A549 (cell line): Measurements from ENCODE around the gene RNF121. TPM values are rescaled to one million over a fixed set of nuclear protein-coding genes. Genes with fewer than 3 reads are reported as not detected.

ENCODE experiments used
- CBX2 ChIP-seq: fragments of 200-600 bp; sonication (generic); IDR thresholded peaks from 2 replicates; pipeline ENCODE4 v1.6.1; 2016; ENCODE audit warnings: low read depth, mild to moderate bottlenecking, borderline replicate concordance
- CBX8 ChIP-seq: fragments of 200-600 bp; sonication (generic); IDR thresholded peaks from 2 replicates; pipeline ENCODE4 v1.6.1; 2016
- CHD2 ChIP-seq: fragments of 150-350 bp; IDR thresholded peaks from 2 replicates; pipeline ENCODE4 v1.6.1; 2014; ENCODE audit warnings: low read length; ENCODE audit not compliant: partially characterized antibody
- CTCF ChIP-seq: fragments of >200 bp; sonication (Bioruptor Twin); formaldehyde crosslinking; IDR thresholded peaks from 3 replicates; pipeline ENCODE4 v1.5.1; 2016
- EHMT2 ChIP-seq: fragments of 200-600 bp; sonication (generic); IDR thresholded peaks from 2 replicates; pipeline ENCODE4 v1.6.1; 2016; ENCODE audit warnings: antibody characterized with exemption, low read depth, mild to moderate bottlenecking, moderate library complexity
- EP300 ChIP-seq, 2 experiments: fragments of >200 bp; sonication (Bioruptor Twin); formaldehyde crosslinking; IDR thresholded peaks; 2 replicates in 1 of 2; 3 replicates in 1 of 2; pipeline ENCODE4 v1.6.1; 2016 to 2017
- FOSB ChIP-seq: fragments of 250-450 bp; sonication (Bioruptor Pico); IDR thresholded peaks from 2 replicates; pipeline ENCODE4 v1.5.0; 2020; ENCODE audit warnings: mild to moderate bottlenecking, moderate library complexity
- FOXS1 ChIP-seq: fragments of 250-450 bp; sonication (Bioruptor Pico); IDR thresholded peaks from 2 replicates; pipeline ENCODE4 v1.5.0; 2020; ENCODE audit warnings: mild to moderate bottlenecking, moderate library complexity
- GATA3 ChIP-seq: IDR thresholded peaks from 2 replicates; pipeline ENCODE4 v1.6.1; 2012; ENCODE audit warnings: borderline replicate concordance
- HDAC2 ChIP-seq: fragments of 200-600 bp; sonication (generic); IDR thresholded peaks from 2 replicates; pipeline ENCODE4 v1.6.1; 2016
- HEYL ChIP-seq: fragments of 250-450 bp; sonication (Bioruptor Pico); IDR thresholded peaks from 2 replicates; pipeline ENCODE4 v1.8.0; 2021; ENCODE audit warnings: mild to moderate bottlenecking, moderate library complexity
- HOXA7 ChIP-seq: fragments of 250-450 bp; sonication (Bioruptor Pico); IDR thresholded peaks from 2 replicates; pipeline ENCODE4 v1.5.0; 2020; ENCODE audit warnings: mild to moderate bottlenecking, moderate library complexity
- HOXB13 ChIP-seq: fragments of 250-450 bp; sonication (Bioruptor Pico); IDR thresholded peaks from 2 replicates; pipeline ENCODE4 v1.5.0; 2020; ENCODE audit warnings: low read depth, mild to moderate bottlenecking, moderate library complexity
- HOXB5 ChIP-seq: fragments of 250-450 bp; sonication (Bioruptor Pico); IDR thresholded peaks from 2 replicates; pipeline ENCODE4 v1.5.0; 2020; ENCODE audit warnings: mild to moderate bottlenecking, moderate library complexity
- JUNB ChIP-seq: fragments of >200 bp; sonication (Bioruptor Twin); formaldehyde crosslinking; IDR thresholded peaks from 2 replicates; pipeline ENCODE4 v1.6.1; 2016
- KDM1A ChIP-seq: fragments of 200-600 bp; sonication (generic); IDR thresholded peaks from 2 replicates; pipeline ENCODE4 v1.6.1; 2016; ENCODE audit warnings: low read depth, mild to moderate bottlenecking
- KDM5A ChIP-seq: fragments of 200-600 bp; sonication (generic); IDR thresholded peaks from 2 replicates; pipeline ENCODE4 v1.6.1; 2016; ENCODE audit warnings: antibody characterized with exemption, mild to moderate bottlenecking
- MAFK ChIP-seq: fragments of 450-650 bp; IDR thresholded peaks from 2 replicates; pipeline ENCODE4 v1.6.1; 2014; ENCODE audit not compliant: partially characterized antibody
- MAX ChIP-seq: IDR thresholded peaks from 2 replicates; pipeline ENCODE4 v1.6.1; 2012
- NFE2L2 ChIP-seq: fragments of 150-350 bp; conservative IDR thresholded peaks from 2 replicates; pipeline ENCODE4 v1.6.1; 2014; ENCODE audit warnings: low read length
- NPAS2 ChIP-seq: fragments of 250-450 bp; sonication (Bioruptor Pico); IDR thresholded peaks from 2 replicates; pipeline ENCODE4 v1.8.0; 2022; ENCODE audit warnings: mild to moderate bottlenecking, moderate library complexity, borderline replicate concordance
- NR3C1 ChIP-seq: fragments of >200 bp; sonication (Bioruptor Twin); formaldehyde crosslinking; IDR thresholded peaks from 3 replicates; pipeline ENCODE4 v1.6.1; 2017
- PHF8 ChIP-seq: fragments of 200-600 bp; sonication (generic); IDR thresholded peaks from 2 replicates; pipeline ENCODE4 v1.6.1; 2016; ENCODE audit warnings: low read depth, mild to moderate bottlenecking, antibody characterized with exemption, moderate library complexity, borderline replicate concordance
- POLR2A ChIP-seq: IDR thresholded peaks from 2 replicates; pipeline ENCODE4 v1.6.1; 2012; ENCODE audit warnings: mild to moderate bottlenecking, low read length
- POLR2AphosphoS2 ChIP-seq: conservative IDR thresholded peaks from 2 replicates; pipeline ENCODE4 v1.6.1; 2012; ENCODE audit warnings: low read length, improper control_type of control experiment, inconsistent platforms
- RAD21 ChIP-seq, 2 experiments: fragments of >200 bp in 1 of 2; sonication (Bioruptor Twin) in 1 of 2; formaldehyde crosslinking in 1 of 2; IDR thresholded peaks in 1 of 2; conservative IDR thresholded peaks in 1 of 2; 2 replicates in 1 of 2; 3 replicates in 1 of 2; pipeline ENCODE4 v1.6.1; 2012 to 2018; ENCODE audit warnings: inconsistent platforms in 1 of 2
- RARB ChIP-seq: fragments of 250-450 bp; sonication (Bioruptor Pico); IDR thresholded peaks from 2 replicates; pipeline ENCODE4 v1.8.0; 2021; ENCODE audit warnings: mild to moderate bottlenecking, moderate library complexity
- REST ChIP-seq: fragments of 200-600 bp; sonication (generic); IDR thresholded peaks from 2 replicates; pipeline ENCODE4 v1.6.1; 2016; ENCODE audit warnings: antibody characterized with exemption, mild to moderate bottlenecking, moderate library complexity
- RFX5 ChIP-seq: fragments of 450-650 bp; IDR thresholded peaks from 2 replicates; pipeline ENCODE4 v1.7.1; 2014; ENCODE audit warnings: antibody characterized with exemption, mild to moderate bottlenecking, moderate library complexity
- RNF2 ChIP-seq: fragments of 200-600 bp; sonication (generic); IDR thresholded peaks from 2 replicates; pipeline ENCODE4 v1.6.1; 2016; ENCODE audit warnings: low read depth, mild to moderate bottlenecking, antibody characterized with exemption, moderate library complexity, borderline replicate concordance
- SMC3 ChIP-seq: fragments of >200 bp; sonication (Bioruptor Twin); formaldehyde crosslinking; IDR thresholded peaks from 3 replicates; pipeline ENCODE4 v1.6.1; 2018; ENCODE audit warnings: inconsistent platforms
- TFCP2L1 ChIP-seq: fragments of 250-450 bp; sonication (Bioruptor Pico); IDR thresholded peaks from 2 replicates; pipeline ENCODE4 v1.5.0; 2021; ENCODE audit warnings: mild to moderate bottlenecking
- ZFP36 ChIP-seq: fragments of 450-650 bp; IDR thresholded peaks from 2 replicates; pipeline ENCODE4 v1.6.1; 2014; ENCODE audit warnings: borderline replicate concordance; ENCODE audit not compliant: partially characterized antibody
- ZSCAN20 ChIP-seq: fragments of 250-450 bp; sonication (Bioruptor Pico); IDR thresholded peaks from 2 replicates; pipeline ENCODE4 v1.8.0; 2022; ENCODE audit warnings: mild to moderate bottlenecking, moderate library complexity
- polyA plus RNA-seq, 4 experiments: library from polyadenylated mRNA; depleted of rRNA in 3 of 4; stranded (reverse); fragments of >200 nt; fragmentation: RNase III in 1 of 4; extraction: RNeasy Plus Mini Kit Qiagen cat#74134 plus additional on column Dnase treatment in 1 of 4; gene quantifications; 2 replicates in 3 of 4; 3 replicates in 1 of 4; pipeline ENCODE4 v1.2.3, GENCODE V29; 2011 to 2017
- TF ChIP-seq, protein P1 (sequence below): IDR thresholded peaks from 2 replicates; pipeline ENCODE4 v1.6.1; 2012
- TF ChIP-seq, protein P2 (sequence below): fragments of >200 bp; sonication (Bioruptor Twin); formaldehyde crosslinking; IDR thresholded peaks from 3 replicates; pipeline ENCODE4 v1.6.1; 2016
- TF ChIP-seq, protein P3 (sequence below): fragments of 150-350 bp; IDR thresholded peaks from 2 replicates; pipeline ENCODE4 v1.6.1; 2014; ENCODE audit warnings: low read depth, mild to moderate bottlenecking, low read length

RNF121 gene
- polyA plus RNA-seq, 2 of the 4 experiments (the other 2 are of a cell fraction), result 79.0 to 102 TPM

DNA sequence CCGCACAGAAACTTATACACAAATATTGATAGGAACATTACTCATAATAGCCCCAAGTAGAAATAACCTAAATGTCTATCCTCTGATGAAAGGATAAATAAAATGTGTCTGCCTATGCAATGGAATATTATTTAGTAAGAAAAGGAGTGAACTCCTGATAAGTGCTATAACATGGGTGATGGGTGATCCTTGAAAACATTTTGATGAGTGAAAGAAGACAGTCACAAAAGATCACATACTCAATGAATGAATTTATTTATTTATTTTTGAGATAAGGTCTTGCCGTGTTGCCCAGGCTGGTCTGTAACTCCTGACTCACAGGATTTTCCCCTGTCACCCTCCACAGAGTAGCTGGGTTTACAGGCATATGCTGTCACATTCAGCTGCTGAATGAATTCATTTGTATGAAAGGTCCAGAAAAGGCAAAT, 17.3 kb downstream of the RNF121 start (continued):
- TF ChIP-seq GATA3 (peak; percentile 89; the same call in 1 of the 2 replicates), EHMT2 (no peak), EP300 (IDR thresholded peaks at IDR 0.05) (peak in 1 of 2 experiments; percentile 38; a peak in 1 of 5 replicates), RFX5 (no peak), SMC3 (no peak), CBX8 (no peak), TFCP2L1 (no peak), ZFP36 (no peak), CTCF (no peak), RAD21 (conservative IDR thresholded peaks at IDR 0.05 in 1 of 2, IDR thresholded peaks at IDR 0.05 in 1 of 2) (peak; percentile 8; a peak in 1 of 5 replicates), HEYL (CRISPR knock-in tag) (no peak), NFE2L2 (no peak), CHD2 (no peak), CBX2 (no peak), PHF8 (no peak), POLR2A (no peak), REST (no peak), HOXB5 (no peak), RARB (CRISPR knock-in tag) (no peak), KDM1A (no peak), NPAS2 (no peak), FOSB (CRISPR knock-in tag) (no peak), JUNB (peak; percentile 74; the same call in 1 of the 2 replicates), MAFK (peak; percentile 7), ZSCAN20 (CRISPR knock-in tag) (no peak), HOXA7 (CRISPR knock-in tag) (no peak), HDAC2 (no peak), HOXB13 (CRISPR knock-in tag) (no peak), MAX (peak; percentile 53), NR3C1 (no peak), KDM5A (no peak), RNF2 (no peak), POLR2AphosphoS2 (no peak), FOXS1 (CRISPR knock-in tag) (no peak)
- TF ChIP-seq, protein P1, sequence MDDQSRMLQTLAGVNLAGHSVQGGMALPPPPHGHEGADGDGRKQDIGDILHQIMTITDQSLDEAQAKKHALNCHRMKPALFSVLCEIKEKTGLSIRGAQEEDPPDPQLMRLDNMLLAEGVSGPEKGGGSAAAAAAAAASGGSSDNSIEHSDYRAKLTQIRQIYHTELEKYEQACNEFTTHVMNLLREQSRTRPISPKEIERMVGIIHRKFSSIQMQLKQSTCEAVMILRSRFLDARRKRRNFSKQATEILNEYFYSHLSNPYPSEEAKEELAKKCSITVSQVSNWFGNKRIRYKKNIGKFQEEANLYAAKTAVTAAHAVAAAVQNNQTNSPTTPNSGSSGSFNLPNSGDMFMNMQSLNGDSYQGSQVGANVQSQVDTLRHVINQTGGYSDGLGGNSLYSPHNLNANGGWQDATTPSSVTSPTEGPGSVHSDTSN, result no peak
- TF ChIP-seq, protein P2, sequence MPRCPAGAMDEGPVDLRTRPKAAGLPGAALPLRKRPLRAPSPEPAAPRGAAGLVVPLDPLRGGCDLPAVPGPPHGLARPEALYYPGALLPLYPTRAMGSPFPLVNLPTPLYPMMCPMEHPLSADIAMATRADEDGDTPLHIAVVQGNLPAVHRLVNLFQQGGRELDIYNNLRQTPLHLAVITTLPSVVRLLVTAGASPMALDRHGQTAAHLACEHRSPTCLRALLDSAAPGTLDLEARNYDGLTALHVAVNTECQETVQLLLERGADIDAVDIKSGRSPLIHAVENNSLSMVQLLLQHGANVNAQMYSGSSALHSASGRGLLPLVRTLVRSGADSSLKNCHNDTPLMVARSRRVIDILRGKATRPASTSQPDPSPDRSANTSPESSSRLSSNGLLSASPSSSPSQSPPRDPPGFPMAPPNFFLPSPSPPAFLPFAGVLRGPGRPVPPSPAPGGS, result peak; percentile 23; the same call in 1 of the 3 replicates
- TF ChIP-seq, protein P3, sequence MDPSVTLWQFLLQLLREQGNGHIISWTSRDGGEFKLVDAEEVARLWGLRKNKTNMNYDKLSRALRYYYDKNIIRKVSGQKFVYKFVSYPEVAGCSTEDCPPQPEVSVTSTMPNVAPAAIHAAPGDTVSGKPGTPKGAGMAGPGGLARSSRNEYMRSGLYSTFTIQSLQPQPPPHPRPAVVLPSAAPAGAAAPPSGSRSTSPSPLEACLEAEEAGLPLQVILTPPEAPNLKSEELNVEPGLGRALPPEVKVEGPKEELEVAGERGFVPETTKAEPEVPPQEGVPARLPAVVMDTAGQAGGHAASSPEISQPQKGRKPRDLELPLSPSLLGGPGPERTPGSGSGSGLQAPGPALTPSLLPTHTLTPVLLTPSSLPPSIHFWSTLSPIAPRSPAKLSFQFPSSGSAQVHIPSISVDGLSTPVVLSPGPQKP, result no peak
